Esophagus muscularis mucosa (tissue), 4 donors: ENCODE measurements around the gene NAPG.

Experiments
- EP300 ChIP-seq: sonication (generic); formaldehyde crosslinking; IDR thresholded peaks from one replicate; pipeline ENCODE4 v1.6.1; 2017; ENCODE audit warnings: antibody characterized with exemption
- POLR2A ChIP-seq: fragments of 450-650 bp; IDR thresholded peaks from one replicate; pipeline ENCODE4 v1.6.1; 2017; ENCODE audit warnings: antibody characterized with exemption, moderate library complexity, mild to moderate bottlenecking, low read depth
- TF ChIP-seq, protein P1 (sequence below), 3 experiments: fragments of 200-600 bp in 2 of 3; fragments of 450-650 bp in 1 of 3; sonication (generic) in 2 of 3; IDR thresholded peaks; one replicate each; pipeline ENCODE4 v1.5.1; 2017 to 2019; ENCODE audit warnings: antibody characterized with exemption in 3 of 3, mild to moderate bottlenecking in 2 of 3, moderate library complexity in 1 of 3

DNA sequence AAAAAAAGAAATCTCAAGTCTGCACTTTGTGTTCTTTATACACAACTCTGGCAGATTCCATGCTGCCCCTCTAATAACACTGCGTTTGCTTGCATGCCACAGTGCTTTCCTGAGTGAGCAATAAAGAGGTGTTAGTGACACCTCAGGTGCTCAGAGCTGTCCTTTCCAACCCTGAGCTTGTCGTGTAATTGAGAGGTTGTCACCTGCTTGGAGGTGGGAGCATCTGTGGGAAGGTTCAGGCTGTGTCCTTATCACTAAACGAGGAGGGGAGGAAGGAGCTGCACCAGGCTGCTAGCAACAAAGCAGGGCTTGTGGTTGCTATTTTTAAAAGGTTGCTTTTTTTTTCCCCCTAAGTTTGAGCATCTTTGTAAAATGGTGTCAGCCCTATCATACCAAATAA, 39.5 kb upstream of the NAPG start:
- TF ChIP-seq, protein P1, sequence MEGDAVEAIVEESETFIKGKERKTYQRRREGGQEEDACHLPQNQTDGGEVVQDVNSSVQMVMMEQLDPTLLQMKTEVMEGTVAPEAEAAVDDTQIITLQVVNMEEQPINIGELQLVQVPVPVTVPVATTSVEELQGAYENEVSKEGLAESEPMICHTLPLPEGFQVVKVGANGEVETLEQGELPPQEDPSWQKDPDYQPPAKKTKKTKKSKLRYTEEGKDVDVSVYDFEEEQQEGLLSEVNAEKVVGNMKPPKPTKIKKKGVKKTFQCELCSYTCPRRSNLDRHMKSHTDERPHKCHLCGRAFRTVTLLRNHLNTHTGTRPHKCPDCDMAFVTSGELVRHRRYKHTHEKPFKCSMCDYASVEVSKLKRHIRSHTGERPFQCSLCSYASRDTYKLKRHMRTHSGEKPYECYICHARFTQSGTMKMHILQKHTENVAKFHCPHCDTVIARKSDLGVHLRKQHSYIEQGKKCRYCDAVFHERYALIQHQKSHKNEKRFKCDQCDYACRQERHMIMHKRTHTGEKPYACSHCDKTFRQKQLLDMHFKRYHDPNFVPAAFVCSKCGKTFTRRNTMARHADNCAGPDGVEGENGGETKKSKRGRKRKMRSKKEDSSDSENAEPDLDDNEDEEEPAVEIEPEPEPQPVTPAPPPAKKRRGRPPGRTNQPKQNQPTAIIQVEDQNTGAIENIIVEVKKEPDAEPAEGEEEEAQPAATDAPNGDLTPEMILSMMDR (IDR thresholded peaks at IDR 0.05): no peak
- TF ChIP-seq POLR2A (no peak), EP300 (no peak)
